HG03558 (cell line): Measurements from ENCODE around the gene MTFP1.

Source experiments
- ATAC-seq: cut with Tn5 transposase; IDR thresholded peaks from one replicate; pipeline ENCODE4 v1.9.1; 2021; ENCODE audit warnings: moderate number of reproducible peaks; ENCODE audit not compliant: unreplicated experiment; ENCODE audit errors: extremely low read depth

MTFP1 gene

GRCh38 chr22:30424534-30425326, 838 bp upstream of the MTFP1 start:
- no peak for ATAC-seq

GRCh38 chr22:30425327-30425615, 297 bp upstream of the MTFP1 start:
- ATAC-seq: no peak

- ATAC-seq: no peak
Measured at GRCh38 chr22:30426388-30427353, 1.1 kb downstream of the MTFP1 start.

- no peak for ATAC-seq
Measured at GRCh38 chr22:30427871-30428270, 2.3 kb downstream of the MTFP1 start.

- ATAC-seq: no peak
Measured at GRCh38 chr22:30429887-30430286, 4.3 kb downstream of the MTFP1 start.

GRCh38 chr22:30430933-30431332, 5.4 kb downstream of the MTFP1 start:
- ATAC-seq: no peak

- ATAC-seq: no peak
Measured at GRCh38 chr22:30432096-30432495, 6.5 kb downstream of the MTFP1 start.

GRCh38 chr22:30432520-30432919, 7.0 kb downstream of the MTFP1 start:
- no peak for ATAC-seq

GRCh38 chr22:30433227-30433626, 7.7 kb downstream of the MTFP1 start:
- no peak for ATAC-seq

- no peak for ATAC-seq
Measured at GRCh38 chr22:30433773-30434172, 8.2 kb downstream of the MTFP1 start.

GRCh38 chr22:30434843-30435242, 9.3 kb downstream of the MTFP1 start:
- no peak for ATAC-seq

- ATAC-seq: no peak
Measured at GRCh38 chr22:30435674-30436126, 10.1 kb downstream of the MTFP1 start.

GRCh38 chr22:30436196-30436595, 10.6 kb downstream of the MTFP1 start:
- no peak for ATAC-seq

- no peak for ATAC-seq
Measured at GRCh38 chr22:30438559-30438958, 13.0 kb downstream of the MTFP1 start.

- no peak for ATAC-seq
Measured at GRCh38 chr22:30439226-30439625, 13.7 kb downstream of the MTFP1 start.

GRCh38 chr22:30439836-30440235, 14.3 kb downstream of the MTFP1 start:
- no peak for ATAC-seq

- ATAC-seq: no peak
Measured at GRCh38 chr22:30441088-30441487, 15.5 kb downstream of the MTFP1 start.

- no peak for ATAC-seq
Measured at GRCh38 chr22:30444632-30445437, 19.3 kb downstream of the MTFP1 start.

- no peak for ATAC-seq
Measured at GRCh38 chr22:30445438-30446145, 20.0 kb downstream of the MTFP1 start.

- ATAC-seq: no peak
Measured at GRCh38 chr22:30447656-30448055, 22.1 kb downstream of the MTFP1 start.
